Pancreas (tissue), 10 donors: ENCODE data around the gene HELZ2. TPM values are rescaled to one million over a fixed set of nuclear protein-coding genes. Genes with fewer than 3 reads are reported as not detected.

ENCODE experiments used
- ATAC-seq, 4 donors: fragments of 200-7000 bp; cut with Tn5 transposase; one replicate each; pipeline versions ENCODE4 v1.8.0 to v1.9.1; 2020; ENCODE audit warnings: mild to moderate bottlenecking in 4 of 4, moderate library complexity in 4 of 4
- DNase-seq, 6 donors: peaks; one replicate each; pipeline ENCODE4 v3.0.0-alpha.2; 2020
- FAIRE-seq: peaks from 2 replicates; lab custom pipeline; 2012; peaks lifted over from hg19 to GRCh38; lab: Jason Lieb, UNC
- H3K27ac ChIP-seq, 4 donors: fragments of 200-600 bp; sonication (generic); 1 replicate in 3 of 4; 2 replicates in 1 of 4; pipeline versions ENCODE4 v1.5.0 to v1.8.0; 2020
- H3K27me3 ChIP-seq, 4 donors: fragments of 200-600 bp; one replicate each; pipeline ENCODE4 v1.8.0; 2021
- H3K36me3 ChIP-seq, 3 donors: fragments of 200-600 bp; sonication (generic) in 1 of 3; one replicate each; pipeline versions ENCODE4 v1.5.0 to v1.8.0; 2020 to 2021
- H3K4me1 ChIP-seq, 3 donors: fragments of 200-600 bp; one replicate each; pipeline ENCODE4 v1.8.0; 2021
- H3K4me3 ChIP-seq, 4 donors: fragments of 200-600 bp; sonication (generic) in 2 of 4; one replicate each; pipeline versions ENCODE4 v1.5.0 to v1.8.0; 2020 to 2021
- H3K9me3 ChIP-seq, 4 donors: fragments of 200-600 bp; one replicate each; pipeline ENCODE4 v1.8.0; 2021
- CTCF ChIP-seq, 4 donors: fragments of 200-600 bp; sonication (generic) in 3 of 4; IDR thresholded peaks; one replicate each; pipeline versions ENCODE4 v1.5.0 to v1.8.0; 2021; ENCODE audit warnings: antibody characterized with exemption in 4 of 4
- WGBS, 2 donors: extraction: QIAGEN DNeasy Blood & Tissue Kit; methylation state at CpG; one replicate each; pipeline ENCODE4 v1.1.7; 2013; 5-methylcytosine and 5-hydroxymethylcytosine counted together
- intact Hi-C, 3 donors: fragments of 100-400 bp; cut with DNase I; formaldehyde crosslinking; loops; one replicate each; pipeline versions ENCODE4 v1.11.1 to v1.14.2; 2022
- polyA plus RNA-seq, 2 donors: library from polyadenylated mRNA; stranded (reverse); fragments of 200-250 nt; gene quantifications; one replicate each; pipeline ENCODE4 v1.2.3, GENCODE V29; 2013
- total RNA-seq, 6 donors: library from RNA; stranded (reverse); fragmentation: NEBNext Ultra II Directional in 4 of 6; extraction: Animal tissue kit (Norgen Biotek cat#: 25700) in 4 of 6; gene quantifications; one replicate each; pipeline versions ENCODE4 v1.2.1 to v1.2.4, GENCODE V29; 2021 to 2023
- donor health status: healthy with polysubstance abuse.
- donor health status: DM: no; HTN: no; CAD: no; lungs with moderate emphysema.
- donor health status: DM: no; HTN: no; CAD: no.
- donor health status: control.
- donor health status: control.
- donor health status: Bipolar disorder and iron deficiency.
- donor health status: DM: yes; HTN: yes; CAD: no.
- donor health status: DM: no; HTN: no; CAD: no.
- donor health status: DM: no; HTN: no; CAD: no.
- donor health status: DM: yes; HTN: yes; CAD: no.

HELZ2 gene
- total and polyA plus RNA-seq, 8 donors = 6.5 to 23.4 (median 13.0) TPM

- intact Hi-C loops = no loop called here
- 80 to 81% methylated on average over 10 of the region's 10 CpGs for WGBS, 2 donors
- peak in 1 of 6 donors; percentile 56 for DNase-seq
- no peaks in the 10 kb centered on the region for H3K4me1 ChIP-seq
- TF ChIP-seq CTCF (IDR thresholded peaks at IDR 0.05) = no peak
- no peak for ATAC-seq
- no peak overlapping the region for H3K4me3 ChIP-seq
- no peaks in the 10 kb centered on the region for H3K27me3 ChIP-seq
- H3K9me3 ChIP-seq = no peaks in the 10 kb centered on the region
- peaks cover 0 to 31% (median 3%) of the 10 kb centered on the region in 3 donors for H3K36me3 ChIP-seq
- no peak overlapping the region for H3K27ac ChIP-seq
- FAIRE-seq = no peak
Observed at GRCh38 chr20:63594043-63594561, 20.1 kb upstream of the HELZ2 start.

- WGBS, 2 donors = 90 to 92% methylated on average over 12 to 13 of the region's 13 CpGs
- DNase-seq (peak in 1 of 6 donors; percentile 55), FAIRE-seq (no peak), ATAC-seq (no peak)
- no peak overlapping the region for H3K27ac ChIP-seq
- no peaks in the 10 kb centered on the region for H3K4me1 ChIP-seq
- intact Hi-C loops = no loop called here
- H3K36me3 ChIP-seq = peaks cover 0 to 28% (median 3%) of the 10 kb centered on the region in 3 donors
- no peaks in the 10 kb centered on the region for H3K9me3 ChIP-seq
- TF ChIP-seq CTCF (IDR thresholded peaks at IDR 0.05) = no peak
- no peak overlapping the region for H3K4me3 ChIP-seq
- H3K27me3 ChIP-seq = no peaks in the 10 kb centered on the region
Observed at GRCh38 chr20:63592661-63593060, 18.6 kb upstream of the HELZ2 start.

DNA sequence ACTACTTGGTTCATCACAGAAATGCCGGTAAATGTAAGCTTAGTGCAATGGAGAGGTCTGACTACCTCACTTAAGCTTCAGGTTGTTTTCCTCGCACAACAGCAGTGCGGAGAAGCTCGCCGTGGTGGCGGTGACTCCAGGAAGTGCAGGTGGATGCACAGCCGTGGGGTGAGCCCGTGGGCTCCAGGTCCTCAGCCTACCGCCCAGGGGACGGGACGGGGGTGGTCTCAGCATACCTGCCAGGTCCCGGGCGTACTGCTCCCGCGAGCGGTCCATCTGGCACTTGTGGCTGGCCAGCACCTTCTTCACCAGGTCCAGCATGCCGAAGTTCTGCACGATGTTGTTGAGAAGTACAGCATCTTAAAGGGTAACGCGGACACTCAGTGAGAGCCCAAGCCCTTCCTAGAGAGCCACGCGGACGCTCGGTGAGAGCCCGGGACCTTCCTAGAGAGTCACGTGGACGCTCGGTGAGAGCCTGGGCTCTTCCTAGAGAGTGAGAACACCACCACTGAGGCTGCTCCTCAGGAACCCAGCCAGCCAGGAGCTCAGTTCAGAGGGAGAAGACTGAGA, 17.8 kb upstream of the HELZ2 start:
- 94 to 98% methylated on average over 28 of the region's 28 CpGs for WGBS, 2 donors

GRCh38 chr20:63591147-63591533, 17.1 kb upstream of the HELZ2 start:
- no peak for TF ChIP-seq CTCF (IDR thresholded peaks at IDR 0.05)
- Histone ChIP-seq H3K27me3 (no peaks in the 10 kb centered on the region), H3K9me3 (no peaks in the 10 kb centered on the region), H3K27ac (no peak overlapping the region), H3K4me1 (no peaks in the 10 kb centered on the region), H3K4me3 (no peak overlapping the region), H3K36me3 (peaks cover 0 to 28% (median 3%) of the 10 kb centered on the region in 3 donors)
- no peak for DNase-seq
- FAIRE-seq = no peak
- no peak for ATAC-seq
- intact Hi-C loops = no loop called here
- 97 to 98% methylated on average over 4 of the region's 4 CpGs for WGBS, 2 donors

More for the DNA sequence above, 17.8 kb upstream of the HELZ2 start:
- TF ChIP-seq CTCF (IDR thresholded peaks at IDR 0.05) = no peak
- no peak for ATAC-seq
- Histone ChIP-seq H3K4me3 (no peak overlapping the region), H3K36me3 (peaks cover 0 to 28% (median 3%) of the 10 kb centered on the region in 3 donors), H3K4me1 (no peaks in the 10 kb centered on the region), H3K27ac (no peak overlapping the region), H3K27me3 (no peaks in the 10 kb centered on the region), H3K9me3 (no peaks in the 10 kb centered on the region)
- intact Hi-C loops = no loop called here
- DNase-seq = peak in 1 of 6 donors; percentile 52
- no peak for FAIRE-seq
